Activated naive CD4-positive, alpha-beta T cell treated with anti-CD3 and anti-CD28 coated beads, Interleukin-2, amount 10 ng/mL, durations not matched to agents 7 days and 5 days (primary cell): Measurements from ENCODE around the gene GALNT14.

Source experiments
- CTCF ChIA-PET: fragments of 350-600 bp; sonication (Branson Sonifier 250); formaldehyde crosslinking; loops from one replicate; lab custom pipeline; 2021; ENCODE audit warnings: antibody characterized with exemption; lab: Charles Lee
- DNase-seq: peaks from one replicate; pipeline ENCODE4 v3.0.0-alpha.2; 2020
- H3K27ac Mint-ChIP-seq: one replicate; pipeline ENCODE4 v1.8.0; 2021; ENCODE audit warnings: mild to moderate bottlenecking, moderate library complexity, mixed read lengths
- H3K27me3 Mint-ChIP-seq: one replicate; pipeline ENCODE4 v1.8.0; 2021; ENCODE audit warnings: mild to moderate bottlenecking, mixed read lengths
- H3K36me3 Mint-ChIP-seq: one replicate; pipeline ENCODE4 v1.8.0; 2021; ENCODE audit warnings: mixed read lengths
- H3K4me1 Mint-ChIP-seq: one replicate; pipeline ENCODE4 v1.8.0; 2021; ENCODE audit warnings: mixed read lengths
- H3K4me3 Mint-ChIP-seq: one replicate; pipeline ENCODE4 v1.8.0; 2021; ENCODE audit warnings: mild to moderate bottlenecking, moderate library complexity, mixed read lengths
- H3K9me3 Mint-ChIP-seq: one replicate; pipeline ENCODE4 v1.8.0; 2021; ENCODE audit warnings: mixed read lengths

The GALNT14 gene

DNA sequence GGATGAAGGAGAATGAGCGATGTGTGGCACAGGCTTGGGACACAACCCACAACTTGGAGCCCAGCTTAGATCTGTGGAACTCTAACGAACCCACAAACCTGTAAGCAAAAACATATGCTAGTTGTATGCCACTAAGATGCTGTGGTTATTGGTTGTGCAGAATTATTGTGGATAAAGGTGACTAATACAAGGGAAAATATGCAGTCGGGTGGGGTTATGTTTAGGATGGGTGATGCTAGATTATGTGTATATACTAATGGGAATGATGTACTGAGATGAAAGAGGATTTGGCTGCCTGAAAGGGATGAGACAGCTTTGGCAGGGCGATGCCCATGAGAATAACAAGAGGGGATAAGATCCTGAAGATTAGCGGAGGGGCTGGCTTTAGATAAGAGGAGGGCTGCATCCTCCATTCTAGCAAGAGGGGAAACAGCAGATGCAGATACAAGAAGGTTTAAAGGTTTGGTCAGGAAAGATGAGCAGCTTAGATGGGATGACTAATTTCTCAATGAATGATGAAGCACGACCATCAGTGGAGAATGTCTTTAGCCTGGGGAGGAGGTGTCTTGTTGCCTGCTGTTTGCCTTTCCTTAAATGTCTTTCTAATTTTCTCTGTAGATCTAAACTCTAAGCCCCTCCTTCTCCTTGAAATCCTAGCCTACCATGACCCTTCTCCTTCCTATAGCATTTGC lies 49.6 kb downstream of the GALNT14 start:
- Mint-ChIP-seq H3K27me3 (peaks cover 5% of the 10 kb centered on the region), H3K36me3 (no peaks in the 10 kb centered on the region), H3K4me1 (no peaks in the 10 kb centered on the region), H3K27ac (no peak overlapping the region), H3K4me3 (no peak overlapping the region), H3K9me3 (no peaks in the 10 kb centered on the region)
- no peak for DNase-seq
- CTCF ChIA-PET = interaction anchor here (1.8 to 2.1 kb wide), 2 partner anchors 82 to 245 kb away, joined by 3 to 10 read pairs; no protein-coding TSS in a partner anchor

DNA sequence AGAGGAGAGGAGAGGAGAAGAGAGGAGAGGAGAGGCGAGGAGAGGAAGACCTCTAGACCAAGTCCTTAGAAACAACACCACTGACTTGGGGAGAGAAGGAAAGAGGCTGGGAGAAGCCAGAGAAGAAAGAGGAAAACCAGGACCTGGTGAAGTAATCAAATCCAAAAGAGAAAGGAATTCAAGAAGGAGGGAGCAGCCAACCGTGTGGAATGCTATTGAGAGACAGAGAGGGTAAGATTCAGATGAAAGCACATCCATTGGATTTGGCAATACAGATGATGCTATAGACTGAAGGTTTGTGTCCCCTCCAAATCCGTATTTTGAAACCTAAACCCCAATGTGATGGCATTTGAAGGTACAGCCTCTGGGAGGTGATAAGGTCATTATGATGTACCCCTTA lies 50.7 kb downstream of the GALNT14 start:
- H3K27ac Mint-ChIP-seq = no peak overlapping the region

GRCh38 chr2:31086590-31086989 lies 51.6 kb downstream of the GALNT14 start:
- peaks cover 5% of the 10 kb centered on the region for H3K27me3 Mint-ChIP-seq
- H3K9me3 Mint-ChIP-seq = no peaks in the 10 kb centered on the region
- H3K4me1 Mint-ChIP-seq = no peaks in the 10 kb centered on the region
- no peaks in the 10 kb centered on the region for H3K36me3 Mint-ChIP-seq
- no peak overlapping the region for H3K4me3 Mint-ChIP-seq
- no peak for DNase-seq
- CTCF ChIA-PET = no interaction called here
- no peak overlapping the region for H3K27ac Mint-ChIP-seq

More for the DNA sequence above, 50.7 kb downstream of the GALNT14 start:
- Mint-ChIP-seq H3K36me3 (no peaks in the 10 kb centered on the region), H3K9me3 (no peaks in the 10 kb centered on the region), H3K4me1 (no peaks in the 10 kb centered on the region), H3K4me3 (no peak overlapping the region), H3K27me3 (peaks cover 5% of the 10 kb centered on the region)
- DNase-seq = no peak
- CTCF ChIA-PET = no interaction called here

GRCh38 chr2:31083234-31083993 lies 54.8 kb downstream of the GALNT14 start:
- H3K27ac Mint-ChIP-seq = no peak overlapping the region
- no peaks in the 10 kb centered on the region for H3K9me3 Mint-ChIP-seq
- CTCF ChIA-PET = interaction anchor here (0.7 kb wide), 1 partner anchor 522 kb away, joined by 3 read pairs; no protein-coding TSS in a partner anchor
- peaks cover 8% of the 10 kb centered on the region for H3K27me3 Mint-ChIP-seq
- DNase-seq = no peak
- H3K4me1 Mint-ChIP-seq = no peaks in the 10 kb centered on the region
- no peaks in the 10 kb centered on the region for H3K36me3 Mint-ChIP-seq
- H3K4me3 Mint-ChIP-seq = no peak overlapping the region

- no peak for DNase-seq
- CTCF ChIA-PET = interaction anchor here (1.1 kb wide), 1 partner anchor 88 kb away, joined by 3 read pairs; no protein-coding TSS in a partner anchor
- H3K27me3 Mint-ChIP-seq = peaks cover 3% of the 10 kb centered on the region
- H3K27ac Mint-ChIP-seq = no peak overlapping the region
- H3K9me3 Mint-ChIP-seq = no peaks in the 10 kb centered on the region
- no peaks in the 10 kb centered on the region for H3K4me1 Mint-ChIP-seq
- no peaks in the 10 kb centered on the region for H3K36me3 Mint-ChIP-seq
- H3K4me3 Mint-ChIP-seq = no peak overlapping the region
Measured at GRCh38 chr2:31082002-31082401, 56.2 kb downstream of the GALNT14 start.

- H3K9me3 Mint-ChIP-seq = no peaks in the 10 kb centered on the region
- no peaks in the 10 kb centered on the region for H3K4me1 Mint-ChIP-seq
- peaks cover 3% of the 10 kb centered on the region for H3K27me3 Mint-ChIP-seq
- CTCF ChIA-PET = no interaction called here
- no peak overlapping the region for H3K27ac Mint-ChIP-seq
- no peaks in the 10 kb centered on the region for H3K36me3 Mint-ChIP-seq
- DNase-seq = no peak
- H3K4me3 Mint-ChIP-seq = no peak overlapping the region
Measured at GRCh38 chr2:31081492-31081891, 56.7 kb downstream of the GALNT14 start.

DNA sequence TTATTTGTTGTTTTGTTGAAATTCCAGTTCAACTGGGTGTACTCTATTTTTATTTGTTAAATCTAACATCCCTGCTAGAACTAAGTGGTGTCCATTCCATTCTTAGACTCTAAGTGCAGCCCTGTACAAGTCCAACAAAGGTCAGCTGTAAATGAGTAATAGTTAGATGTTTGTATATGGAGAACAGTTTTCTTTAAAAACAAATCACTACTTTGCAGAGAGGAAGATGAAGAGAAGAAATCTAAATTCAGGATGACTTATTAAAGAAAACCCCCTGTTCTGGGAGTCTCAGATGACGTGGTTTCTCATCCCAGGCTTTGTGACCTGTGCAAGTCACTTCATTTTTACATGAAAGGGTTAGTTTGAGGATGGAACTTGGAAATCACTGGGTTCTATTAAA lies 57.9 kb downstream of the GALNT14 start:
- DNase-seq = no peak
- Mint-ChIP-seq H3K9me3 (no peaks in the 10 kb centered on the region), H3K27ac (no peak overlapping the region), H3K4me3 (no peak overlapping the region), H3K36me3 (no peaks in the 10 kb centered on the region), H3K4me1 (no peaks in the 10 kb centered on the region), H3K27me3 (peaks cover 3% of the 10 kb centered on the region)
- CTCF ChIA-PET = no interaction called here

- Mint-ChIP-seq H3K27me3 (peaks cover 3% of the 10 kb centered on the region), H3K36me3 (no peaks in the 10 kb centered on the region), H3K4me1 (no peaks in the 10 kb centered on the region), H3K4me3 (no peak overlapping the region), H3K27ac (no peak overlapping the region), H3K9me3 (no peaks in the 10 kb centered on the region)
- DNase-seq = no peak
- CTCF ChIA-PET = no interaction called here
Measured at GRCh38 chr2:31079665-31080064, 58.6 kb downstream of the GALNT14 start.

DNA sequence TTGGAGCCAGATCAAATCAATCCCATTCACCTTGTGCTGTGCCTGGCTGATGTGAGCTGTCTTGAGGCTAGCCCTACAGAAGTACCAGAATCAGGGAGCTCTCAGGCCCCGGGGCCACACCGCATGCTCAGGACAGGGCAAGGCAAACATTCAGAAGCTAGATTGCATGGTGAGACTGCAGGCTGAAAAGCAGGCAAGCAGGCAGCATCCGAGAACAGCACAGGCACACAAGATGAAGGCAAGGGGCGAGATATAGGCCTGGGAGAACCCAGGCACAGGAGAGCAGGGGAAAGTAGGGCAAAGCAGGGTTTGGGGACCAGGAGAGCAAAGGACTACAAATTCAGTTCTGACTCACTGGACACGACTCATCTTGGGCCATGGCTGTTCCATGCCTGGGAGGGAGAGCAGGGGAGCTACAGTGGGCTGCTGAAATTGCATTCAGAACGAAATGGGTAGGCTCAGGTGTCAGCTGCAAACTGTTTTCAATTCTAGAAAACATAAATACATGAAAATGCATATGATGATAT lies 59.6 kb downstream of the GALNT14 start:
- Mint-ChIP-seq H3K27ac (no peak overlapping the region), H3K27me3 (peaks cover 3% of the 10 kb centered on the region), H3K4me3 (no peak overlapping the region), H3K36me3 (no peaks in the 10 kb centered on the region), H3K9me3 (no peaks in the 10 kb centered on the region), H3K4me1 (no peaks in the 10 kb centered on the region)
- DNase-seq = no peak
- CTCF ChIA-PET = no interaction called here

GRCh38 chr2:31078011-31078410 lies 60.2 kb downstream of the GALNT14 start:
- DNase-seq = no peak
- CTCF ChIA-PET = no interaction called here
- H3K4me1 Mint-ChIP-seq = no peaks in the 10 kb centered on the region
- H3K27ac Mint-ChIP-seq = no peak overlapping the region
- no peaks in the 10 kb centered on the region for H3K36me3 Mint-ChIP-seq
- H3K27me3 Mint-ChIP-seq = peaks cover 3% of the 10 kb centered on the region
- no peaks in the 10 kb centered on the region for H3K9me3 Mint-ChIP-seq
- H3K4me3 Mint-ChIP-seq = no peak overlapping the region

- CTCF ChIA-PET = no interaction called here
- no peak for DNase-seq
Measured at GRCh38 chr2:31075941-31076590, 62.2 kb downstream of the GALNT14 start.

DNA sequence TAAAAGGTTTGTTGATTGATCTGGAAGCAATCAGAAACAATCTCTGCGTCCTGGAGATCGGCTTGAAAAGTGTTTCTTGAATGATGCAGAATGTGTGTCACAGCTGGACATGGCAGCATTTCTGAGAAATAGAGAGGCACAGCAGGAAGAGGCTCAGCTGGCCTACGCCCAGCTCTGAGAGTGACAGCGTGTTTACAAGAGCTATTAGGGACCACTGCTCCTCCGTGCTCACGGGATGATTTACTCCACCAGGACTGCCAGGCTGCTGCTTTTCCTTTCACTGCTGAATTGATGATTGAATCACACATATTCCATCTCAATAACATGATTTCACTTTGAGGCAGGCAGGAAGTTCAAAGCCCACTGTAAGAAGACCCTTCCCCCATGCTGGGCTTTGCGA lies 62.8 kb downstream of the GALNT14 start:
- CTCF ChIA-PET = no interaction called here
- H3K27ac Mint-ChIP-seq = no peak overlapping the region

More at GRCh38 chr2:31075941-31076590, 62.2 kb downstream of the GALNT14 start:
- no peak overlapping the region for H3K4me3 Mint-ChIP-seq
- no peak overlapping the region for H3K27ac Mint-ChIP-seq
- no peaks in the 10 kb centered on the region for H3K9me3 Mint-ChIP-seq
- peaks cover 3% of the 10 kb centered on the region for H3K27me3 Mint-ChIP-seq
- no peaks in the 10 kb centered on the region for H3K4me1 Mint-ChIP-seq
- H3K36me3 Mint-ChIP-seq = no peaks in the 10 kb centered on the region

GRCh38 chr2:31071741-31072140 lies 66.5 kb downstream of the GALNT14 start:
- no peaks in the 10 kb centered on the region for H3K4me1 Mint-ChIP-seq
- DNase-seq = no peak
- H3K27ac Mint-ChIP-seq = no peak overlapping the region
- CTCF ChIA-PET = no interaction called here
- no peak overlapping the region for H3K4me3 Mint-ChIP-seq
- no peaks in the 10 kb centered on the region for H3K9me3 Mint-ChIP-seq
- no peaks in the 10 kb centered on the region for H3K36me3 Mint-ChIP-seq
- no peaks in the 10 kb centered on the region for H3K27me3 Mint-ChIP-seq

More for the DNA sequence above, 62.8 kb downstream of the GALNT14 start:
- DNase-seq = no peak
- no peaks in the 10 kb centered on the region for H3K36me3 Mint-ChIP-seq
- H3K4me1 Mint-ChIP-seq = no peaks in the 10 kb centered on the region
- H3K9me3 Mint-ChIP-seq = no peaks in the 10 kb centered on the region
- no peak overlapping the region for H3K4me3 Mint-ChIP-seq
- H3K27me3 Mint-ChIP-seq = peaks cover 3% of the 10 kb centered on the region

DNA sequence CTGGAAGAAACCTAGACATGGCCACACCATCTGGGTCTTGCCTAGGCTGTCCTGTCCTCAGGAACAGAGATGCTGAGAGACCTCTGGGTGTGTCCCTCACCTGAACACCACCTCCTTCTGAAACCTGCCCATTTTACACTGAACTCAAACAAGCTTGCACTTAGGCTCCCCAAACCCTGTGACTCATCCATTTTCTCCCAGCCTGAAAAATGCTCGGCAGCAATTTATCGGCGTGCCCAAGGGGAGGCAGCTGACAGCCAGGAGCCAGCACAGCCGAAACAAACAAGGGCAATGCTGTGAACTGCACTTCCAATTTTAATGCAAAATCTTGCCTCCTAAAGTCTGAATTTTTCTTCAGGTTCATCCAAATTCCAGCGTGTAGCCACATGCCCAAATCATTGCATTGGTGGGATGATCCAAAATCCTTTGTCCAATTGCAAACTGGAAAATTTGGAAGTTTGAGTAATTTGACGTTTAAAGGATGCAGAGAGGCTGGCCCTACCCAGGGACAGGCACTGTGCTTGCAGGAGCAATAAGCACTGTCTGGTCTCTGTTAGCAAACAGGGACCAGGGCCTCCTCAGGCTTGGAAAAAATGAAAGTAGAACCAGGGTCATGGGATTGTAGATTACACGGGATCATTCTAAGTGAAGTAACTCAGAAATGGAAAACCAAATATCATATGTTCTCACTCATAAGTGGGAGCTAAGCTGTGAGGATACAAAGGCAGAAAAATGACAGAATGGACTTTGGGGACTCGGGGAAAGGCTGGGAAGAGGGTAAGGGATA lies 67.7 kb downstream of the GALNT14 start:
- H3K4me1 Mint-ChIP-seq = no peaks in the 10 kb centered on the region
- H3K4me3 Mint-ChIP-seq = no peak overlapping the region
- H3K36me3 Mint-ChIP-seq = no peaks in the 10 kb centered on the region
- CTCF ChIA-PET = no interaction called here
- no peaks in the 10 kb centered on the region for H3K9me3 Mint-ChIP-seq
- no peak for DNase-seq
- no peaks in the 10 kb centered on the region for H3K27me3 Mint-ChIP-seq
- H3K27ac Mint-ChIP-seq = no peak overlapping the region
